Fibroblast of lung (primary cell): ENCODE measurements around the gene ZGPAT.

Experiments used
- CTCF ChIP-seq, 2 donors: IDR thresholded peaks in 1 of 2; conservative IDR thresholded peaks in 1 of 2; 1 replicate in 1 of 2; 2 replicates in 1 of 2; pipeline ENCODE4 v1.5.1; 2011 to 2012; ENCODE audit warnings: low read length in 2 of 2, control low read depth in 1 of 2, inconsistent platforms in 1 of 2, low read depth in 1 of 2, mild to moderate bottlenecking in 1 of 2
- EZH2 ChIP-seq: IDR thresholded peaks from 2 replicates; pipeline ENCODE4 v1.5.1; 2012; ENCODE audit warnings: low read length, control low read depth, mild to moderate bottlenecking; ENCODE audit errors: missing control alignments

DNA sequence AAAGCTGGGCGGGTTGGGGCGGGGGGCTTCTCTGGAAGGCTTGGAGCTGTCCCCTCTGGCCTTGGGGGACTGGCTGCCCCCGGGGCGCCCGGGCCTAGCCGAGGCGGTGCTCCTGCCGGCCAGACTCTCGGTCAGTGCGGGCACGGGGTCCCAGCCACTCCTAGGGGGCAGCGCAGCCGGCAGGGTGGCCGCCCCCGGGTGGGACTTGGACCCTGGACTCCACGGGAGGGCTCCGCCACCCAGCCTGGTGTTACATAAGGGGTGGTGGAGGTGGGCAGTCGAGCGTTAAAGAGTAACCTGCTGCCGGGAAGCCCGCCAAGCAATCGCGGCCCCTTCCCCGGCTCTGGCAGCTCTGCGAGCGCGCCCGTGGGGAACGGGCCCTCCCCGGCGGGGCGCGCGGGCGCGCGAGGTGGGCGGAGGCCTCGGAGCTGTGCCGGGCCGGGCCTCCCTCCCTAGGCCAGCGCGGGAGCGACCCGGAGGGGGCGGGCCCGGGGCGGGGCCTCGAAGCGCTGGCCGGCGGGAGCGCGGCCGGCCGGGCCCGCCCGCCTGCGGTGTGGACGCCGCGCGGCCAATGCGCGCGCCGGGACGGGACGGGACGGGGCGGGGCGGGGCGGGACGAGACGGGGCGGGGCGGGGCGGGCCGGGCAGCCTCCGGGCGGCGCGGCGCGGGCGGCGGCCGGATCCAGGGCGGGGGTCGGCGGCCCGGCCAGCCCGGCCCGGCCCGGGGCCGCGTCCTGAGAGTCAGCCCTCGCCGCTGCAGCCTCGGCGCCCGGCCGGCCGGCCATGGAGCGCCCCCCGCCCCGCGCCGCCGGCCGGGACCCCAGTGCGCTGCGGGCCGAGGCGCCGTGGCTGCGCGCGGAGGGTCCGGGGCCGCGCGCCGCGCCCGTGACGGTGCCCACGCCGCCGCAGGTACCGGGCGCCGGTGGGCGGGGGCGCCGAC, 31.6 kb downstream of the ZGPAT start, which contains the start of gene SLC2A4RG:
- no peak for TF ChIP-seq CTCF (conservative IDR thresholded peaks at IDR 0.05 in 1 of 2, IDR thresholded peaks at IDR 0.05 in 1 of 2; ENCODE audit: low read depth in 1 of 2, low read length in 2 of 2)
- TF ChIP-seq EZH2: no peak
